Keratinocyte (primary cell): ENCODE results near the gene MTUS2. TPM values are rescaled to one million over a fixed set of nuclear protein-coding genes. Genes with fewer than 3 reads are reported as not detected.

Experiments used
- DNase-seq: peaks from one replicate; pipeline ENCODE4 v3.0.0-alpha.2; 2011; ENCODE audit warnings: low read depth, missing footprints, low spot score
- FAIRE-seq: peaks from 2 replicates; lab custom pipeline; 2011; peaks lifted over from hg19 to GRCh38; lab: Jason Lieb, UNC
- H2AFZ ChIP-seq: 2 replicates; pipeline ENCODE4 v1.6.0; 2012; ENCODE audit warnings: low read length, control low read depth, inconsistent platforms; ENCODE audit not compliant: control insufficient read depth
- H3K27ac ChIP-seq: 2 replicates; pipeline ENCODE4 v1.5.1; 2011; ENCODE audit warnings: low read length; ENCODE audit not compliant: control insufficient read depth, insufficient read depth
- H3K27me3 ChIP-seq: 3 replicates; pipeline ENCODE4 v1.6.0; 2011; ENCODE audit warnings: low read length; ENCODE audit not compliant: control insufficient read depth, insufficient read depth; ENCODE audit errors: extremely low read depth
- H3K36me3 ChIP-seq, 2 experiments: 2 replicates in 1 of 2; 3 replicates in 1 of 2; pipeline ENCODE4 v1.5.1; 2011; ENCODE audit warnings: low read length in 2 of 2, mild to moderate bottlenecking in 1 of 2; ENCODE audit not compliant: control insufficient read depth in 2 of 2, insufficient read depth in 2 of 2; ENCODE audit errors: extremely low read depth in 1 of 2
- H3K4me1 ChIP-seq: 3 replicates; pipeline ENCODE4 v1.5.1; 2011; ENCODE audit warnings: low read length; ENCODE audit not compliant: control insufficient read depth, insufficient read depth; ENCODE audit errors: extremely low read depth
- H3K4me2 ChIP-seq: 3 replicates; pipeline ENCODE4 v1.6.0; 2011; ENCODE audit warnings: low read depth, low read length; ENCODE audit not compliant: control insufficient read depth, insufficient read depth; ENCODE audit errors: extremely low read depth
- H3K4me3 ChIP-seq, 3 experiments: fragments of 200-600 bp in 1 of 3; sonication (generic) in 1 of 3; 2 replicates in 2 of 3; 3 replicates in 1 of 3; pipeline ENCODE4 v1.5.1; 2011 to 2016; ENCODE audit warnings: low read length in 3 of 3, mild to moderate bottlenecking in 3 of 3, control low read depth in 2 of 3, inconsistent platforms in 1 of 3, low read depth in 1 of 3, mixed read lengths in 1 of 3, mixed run types in 1 of 3, moderate library complexity in 1 of 3; ENCODE audit not compliant: control insufficient read depth in 2 of 3, insufficient read depth in 2 of 3; ENCODE audit errors: extremely low read depth in 1 of 3
- H3K79me2 ChIP-seq: 2 replicates; pipeline ENCODE4 v1.6.0; 2012; ENCODE audit warnings: low read length; ENCODE audit not compliant: control insufficient read depth, insufficient read depth
- H3K9ac ChIP-seq: 3 replicates; pipeline ENCODE4 v1.6.0; 2011; ENCODE audit warnings: low read length; ENCODE audit not compliant: control insufficient read depth, insufficient read depth; ENCODE audit errors: extremely low read depth
- H3K9me1 ChIP-seq: 3 replicates; pipeline ENCODE4 v1.6.0; 2011; ENCODE audit warnings: low read length; ENCODE audit not compliant: control insufficient read depth, insufficient read depth; ENCODE audit errors: extremely low read depth
- H3K9me3 ChIP-seq: 2 replicates; pipeline ENCODE4 v1.5.1; 2012; ENCODE audit warnings: low read depth, low read length; ENCODE audit not compliant: control insufficient read depth
- H4K20me1 ChIP-seq: 3 replicates; pipeline ENCODE4 v1.6.0; 2011; ENCODE audit warnings: low read length; ENCODE audit not compliant: control insufficient read depth, insufficient read depth; ENCODE audit errors: extremely low read depth
- EZH2 ChIP-seq: IDR thresholded peaks from one replicate; pipeline ENCODE4 v1.6.1; 2012; ENCODE audit warnings: inconsistent platforms, mild to moderate bottlenecking, low read length, moderate library complexity
- dilution Hi-C: fragments of 300-500 bp; cut with MboI; formaldehyde crosslinking; loops from one replicate; pipeline ENCODE4 v1.7.0; 2020; ENCODE audit warnings: low sequenced_read_pairs; ENCODE audit not compliant: extremely low pct_ligation_motif_present
- polyA plus RNA-seq, 5 experiments: library from polyadenylated mRNA; depleted of rRNA in 3 of 5; stranded (reverse) in 3 of 5; stranded (forward) in 1 of 5; unstranded in 1 of 5; fragments of >200 nt; gene quantifications; 1 replicate in 1 of 5; 2 replicates in 3 of 5; 3 replicates in 1 of 5; pipeline versions ENCODE4 v1.2.1 to v1.2.3, GENCODE V29; 2011 to 2012; ENCODE audit warnings: missing spikeins in 2 of 5, low read depth in 1 of 5, low replicate concordance in 1 of 5
- TF ChIP-seq, protein P1 (sequence below), 3 experiments: IDR thresholded peaks in 1 of 3; conservative IDR thresholded peaks in 1 of 3; optimal IDR thresholded peaks in 1 of 3; 2 replicates in 2 of 3; 3 replicates in 1 of 3; pipeline versions ENCODE3 to v1.5.1; 2011; ENCODE audit warnings: low read length in 3 of 3, mild to moderate bottlenecking in 3 of 3, moderate library complexity in 2 of 3, control low read depth in 1 of 3, inconsistent platforms in 1 of 3; ENCODE audit not compliant: insufficient read depth in 2 of 3; ENCODE audit errors: extremely low read depth in 1 of 3

MTUS2 gene
- polyA plus RNA-seq, 1 donor (not counting 4 experiments of a cell fraction or from before 2014, with no cell fraction given): 0.17 TPM

DNA sequence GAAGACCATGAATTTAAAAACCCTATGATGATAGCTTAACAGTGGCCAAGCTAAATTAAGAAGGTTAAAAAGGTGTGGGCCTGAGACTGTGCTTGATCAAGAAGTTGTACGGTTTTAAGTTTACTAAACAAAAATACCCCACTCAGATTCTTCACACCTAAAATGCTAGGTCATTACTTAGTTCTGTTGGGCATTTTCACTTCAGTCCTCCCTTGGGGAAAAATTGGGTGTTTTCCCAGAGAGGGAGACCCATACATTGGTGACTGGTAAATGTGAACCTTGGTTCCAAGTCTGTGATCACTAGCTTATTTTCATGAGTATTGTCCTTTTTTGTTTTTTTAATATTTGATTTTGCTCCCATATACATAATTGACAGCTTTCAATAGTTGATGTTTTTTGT, 44.4 kb downstream of the MTUS2 start:
- Histone ChIP-seq H2AFZ (no peak overlapping the region), H3K4me2 (no peak overlapping the region), H4K20me1 (no peaks in the 10 kb centered on the region), H3K4me1 (no peaks in the 10 kb centered on the region), H3K9ac (no peak overlapping the region), H3K9me1 (no peaks in the 10 kb centered on the region), H3K27ac (no peak overlapping the region), H3K4me3 (no peak overlapping the region), H3K27me3 (no peaks in the 10 kb centered on the region), H3K9me3 (no peaks in the 10 kb centered on the region), H3K36me3 (no peaks in the 10 kb centered on the region), H3K79me2 (no peaks in the 10 kb centered on the region)
- FAIRE-seq: no peak
- TF ChIP-seq EZH2: no peak
- TF ChIP-seq, protein P1, sequence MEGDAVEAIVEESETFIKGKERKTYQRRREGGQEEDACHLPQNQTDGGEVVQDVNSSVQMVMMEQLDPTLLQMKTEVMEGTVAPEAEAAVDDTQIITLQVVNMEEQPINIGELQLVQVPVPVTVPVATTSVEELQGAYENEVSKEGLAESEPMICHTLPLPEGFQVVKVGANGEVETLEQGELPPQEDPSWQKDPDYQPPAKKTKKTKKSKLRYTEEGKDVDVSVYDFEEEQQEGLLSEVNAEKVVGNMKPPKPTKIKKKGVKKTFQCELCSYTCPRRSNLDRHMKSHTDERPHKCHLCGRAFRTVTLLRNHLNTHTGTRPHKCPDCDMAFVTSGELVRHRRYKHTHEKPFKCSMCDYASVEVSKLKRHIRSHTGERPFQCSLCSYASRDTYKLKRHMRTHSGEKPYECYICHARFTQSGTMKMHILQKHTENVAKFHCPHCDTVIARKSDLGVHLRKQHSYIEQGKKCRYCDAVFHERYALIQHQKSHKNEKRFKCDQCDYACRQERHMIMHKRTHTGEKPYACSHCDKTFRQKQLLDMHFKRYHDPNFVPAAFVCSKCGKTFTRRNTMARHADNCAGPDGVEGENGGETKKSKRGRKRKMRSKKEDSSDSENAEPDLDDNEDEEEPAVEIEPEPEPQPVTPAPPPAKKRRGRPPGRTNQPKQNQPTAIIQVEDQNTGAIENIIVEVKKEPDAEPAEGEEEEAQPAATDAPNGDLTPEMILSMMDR (optimal IDR thresholded peaks at IDR 0.05 in 1 of 3, IDR thresholded peaks at IDR 0.05 in 1 of 3, conservative IDR thresholded peaks at IDR 0.05 in 1 of 3; ENCODE audit: extremely low read depth in 1 of 3, insufficient read depth in 2 of 3, low read length in 3 of 3): no peak
- DNase-seq: no peak
- dilution Hi-C loops: no loop called here

GRCh38 chr13:28865149-28865744, 45.1 kb downstream of the MTUS2 start:
- DNase-seq (no peak), FAIRE-seq (no peak)
- Histone ChIP-seq H3K9me3 (no peaks in the 10 kb centered on the region), H3K36me3 (no peaks in the 10 kb centered on the region), H4K20me1 (no peaks in the 10 kb centered on the region), H3K4me1 (no peaks in the 10 kb centered on the region), H3K9me1 (no peaks in the 10 kb centered on the region), H3K4me2 (no peak overlapping the region), H3K27me3 (no peaks in the 10 kb centered on the region), H2AFZ (no peak overlapping the region), H3K4me3 (no peak overlapping the region), H3K79me2 (no peaks in the 10 kb centered on the region), H3K9ac (no peak overlapping the region), H3K27ac (no peak overlapping the region)
- dilution Hi-C loops: no loop called here
- TF ChIP-seq EZH2: no peak
- TF ChIP-seq, protein P1 (optimal IDR thresholded peaks at IDR 0.05 in 1 of 3, IDR thresholded peaks at IDR 0.05 in 1 of 3, conservative IDR thresholded peaks at IDR 0.05 in 1 of 3; ENCODE audit: extremely low read depth in 1 of 3, insufficient read depth in 2 of 3, low read length in 3 of 3): no peak
